Measurements from ENCODE around the gene NBPF26. TPM values are rescaled to one million over a fixed set of nuclear protein-coding genes. Genes with fewer than 3 reads are reported as not detected.
"Not testable (repeated sequence)": the region's sequence is repeated elsewhere in the genome, so short reads cannot be mapped to it uniquely, and the experiment has no call there.

NBPF26 gene
- 10 to 100 TPM; 11.4 to 16.7 TPM for total RNA-seq

DNA sequence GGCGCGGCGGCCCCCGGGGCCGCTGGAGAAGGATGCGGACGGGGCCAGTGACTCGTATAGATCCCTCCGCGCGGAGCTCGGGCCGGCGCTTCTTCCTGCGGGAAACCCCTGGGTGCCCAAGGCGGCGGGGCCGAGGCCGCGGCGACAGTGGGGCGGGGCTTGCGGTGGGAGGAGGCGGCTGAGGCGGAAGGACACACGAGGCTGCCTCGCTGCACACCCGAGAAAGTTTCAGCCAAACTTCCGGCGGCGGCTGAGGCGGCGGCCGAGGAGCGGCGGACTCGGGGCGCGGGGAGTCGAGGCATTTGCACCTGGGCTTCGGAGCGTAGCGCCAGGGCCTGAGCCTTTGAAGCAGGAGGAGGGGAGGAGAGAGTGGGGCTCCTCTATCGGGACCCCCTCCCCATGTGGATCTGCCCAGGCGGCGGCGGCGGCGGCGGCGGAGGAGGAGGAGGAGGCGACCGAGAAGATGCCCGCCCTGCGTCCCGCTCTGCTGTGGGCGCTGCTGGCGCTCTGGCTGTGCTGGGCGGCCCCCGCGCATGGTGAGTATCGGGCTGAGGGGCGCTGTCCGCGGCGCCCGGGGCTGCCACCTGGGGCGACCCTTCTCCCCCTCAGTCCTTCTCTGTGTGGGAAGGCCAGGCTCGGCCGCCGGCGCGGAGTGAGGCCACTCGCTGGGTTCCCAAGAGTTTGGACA, at the start of gene NBPF26:
NBPF26 (plus strand) TSS at position 231 of the 688 bp plus-strand sequence.
- peak within 1 kb of the TSS; percentile 69 for H3K4me3 ChIP-seq
- H3K27ac ChIP-seq = peak within 1 kb of the TSS; percentile 53
- H3K4me1 ChIP-seq; H3K9me3 ChIP-seq; intact Hi-C loops (cut with DNase I); H3K36me3 ChIP-seq; H3K27me3 ChIP-seq: not testable (repeated sequence)
- peak; percentile 85 for DNase-seq
- peak within 1 kb of the TSS in 1 of 2 donors; percentile 56 for H3K9ac ChIP-seq (ENCODE audit: low read depth in 2 of 2, low read length in 2 of 2)

DNA sequence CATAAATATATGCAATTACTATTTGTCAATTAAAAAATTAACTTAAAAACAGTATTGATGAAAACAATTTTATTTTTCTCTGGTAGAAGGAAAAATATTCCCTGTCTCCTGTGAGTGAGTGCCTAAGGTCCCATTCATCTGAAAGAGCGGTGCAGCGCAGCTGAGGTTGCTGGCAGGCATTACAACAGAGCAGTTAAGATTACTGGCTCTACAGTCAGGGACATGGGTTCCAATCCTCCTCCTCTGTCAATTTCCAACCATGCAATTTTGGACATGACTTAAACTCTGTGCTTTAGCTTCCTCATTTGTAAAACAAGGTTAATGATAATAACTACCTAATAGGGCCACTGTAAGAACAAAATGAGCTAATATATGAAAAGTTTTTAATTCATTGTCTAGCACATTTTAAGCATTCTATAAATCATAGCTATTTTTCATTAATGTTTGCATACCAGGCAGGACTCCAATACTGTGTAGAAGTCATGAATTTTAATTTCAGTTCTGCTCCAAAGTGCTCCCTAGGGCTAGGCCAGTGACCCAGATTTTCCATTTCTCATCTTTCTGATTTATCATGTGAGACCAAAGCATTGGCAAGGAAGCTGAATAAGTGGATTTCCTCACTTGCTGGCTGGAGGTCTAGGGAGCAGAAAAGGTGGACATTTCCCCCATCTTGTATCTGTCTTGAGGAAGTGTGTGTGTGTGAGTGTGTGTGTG, 43.5 kb upstream of the NBPF26 start:
- H3K9ac ChIP-seq (ENCODE audit: low read depth in 2 of 2, low read length in 2 of 2); H3K9me3 ChIP-seq; H3K27ac ChIP-seq; H3K27me3 ChIP-seq; H3K4me1 ChIP-seq; H3K36me3 ChIP-seq; DNase-seq; intact Hi-C loops (cut with DNase I); H3K4me3 ChIP-seq: not testable (repeated sequence)

DNA sequence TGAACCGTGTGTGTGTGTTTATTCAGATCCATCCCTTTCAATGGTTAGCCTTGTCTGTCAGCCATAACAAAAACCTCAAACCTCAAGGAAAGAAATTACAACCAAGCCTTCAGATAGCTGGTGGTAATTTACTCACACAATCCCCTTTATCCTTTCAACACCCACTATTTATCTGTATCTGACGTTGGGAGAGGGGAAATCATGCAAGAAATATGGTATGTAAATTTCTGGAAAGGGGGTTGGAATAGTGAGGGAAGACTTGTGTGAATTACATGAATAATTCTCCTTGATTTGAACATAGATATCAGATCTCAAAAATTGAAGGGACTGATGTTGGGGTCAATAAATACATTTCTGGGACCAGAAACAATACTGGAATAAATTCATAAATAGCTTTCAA, 42.8 kb upstream of the NBPF26 start:
- H3K9ac ChIP-seq (ENCODE audit: low read depth in 2 of 2, low read length in 2 of 2); intact Hi-C loops (cut with DNase I); DNase-seq; H3K4me3 ChIP-seq; H3K4me1 ChIP-seq; H3K27me3 ChIP-seq; H3K9me3 ChIP-seq; H3K27ac ChIP-seq; H3K36me3 ChIP-seq: not testable (repeated sequence)

DNA sequence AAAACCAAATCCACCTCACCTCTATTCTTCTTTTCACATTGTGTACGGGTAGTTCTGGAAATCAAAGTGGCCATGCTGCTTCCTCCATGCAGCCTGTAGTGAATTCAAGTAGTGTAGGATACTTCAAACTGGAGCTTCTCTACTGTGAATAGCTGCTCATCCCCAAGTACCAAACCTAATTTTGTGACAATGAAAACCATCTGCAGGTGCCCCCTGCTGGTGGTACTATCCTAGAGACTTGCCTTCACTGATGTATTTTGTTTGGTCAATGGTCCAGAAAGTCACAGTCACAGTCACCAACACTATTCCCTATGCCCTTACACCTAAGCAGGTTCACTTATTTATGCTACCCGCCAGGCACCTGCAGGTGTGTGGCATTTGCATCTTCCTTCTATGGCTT, 39.3 kb upstream of the NBPF26 start:
- intact Hi-C loops (cut with DNase I); H3K4me1 ChIP-seq; DNase-seq; H3K27ac ChIP-seq; H3K27me3 ChIP-seq; H3K9ac ChIP-seq (ENCODE audit: low read depth in 2 of 2, low read length in 2 of 2); H3K4me3 ChIP-seq; H3K9me3 ChIP-seq; H3K36me3 ChIP-seq: not testable (repeated sequence)

DNA sequence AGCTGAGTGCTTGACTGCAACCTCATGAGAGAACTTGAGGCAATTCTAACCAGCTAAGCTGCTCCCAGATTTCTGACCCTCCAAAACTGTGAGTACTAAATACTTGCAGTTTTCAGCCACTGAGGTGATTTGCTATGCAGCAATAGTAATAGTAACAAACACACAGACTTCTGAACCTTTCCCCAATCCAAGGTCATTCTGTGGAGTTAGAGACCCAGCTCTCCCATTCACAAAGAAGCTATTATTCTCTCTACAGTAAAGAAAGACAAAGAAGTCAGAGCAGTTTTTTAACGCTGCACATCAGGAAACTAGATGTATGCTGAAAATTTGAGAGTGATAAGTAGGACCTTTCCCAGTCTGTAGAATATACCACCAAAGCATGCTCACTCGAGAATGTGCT, 38.1 kb upstream of the NBPF26 start:
- H3K4me3 ChIP-seq; H3K27ac ChIP-seq; DNase-seq; H3K4me1 ChIP-seq; H3K27me3 ChIP-seq; intact Hi-C loops (cut with DNase I); H3K9ac ChIP-seq (ENCODE audit: low read depth in 2 of 2, low read length in 2 of 2); H3K9me3 ChIP-seq; H3K36me3 ChIP-seq: not testable (repeated sequence)

DNA sequence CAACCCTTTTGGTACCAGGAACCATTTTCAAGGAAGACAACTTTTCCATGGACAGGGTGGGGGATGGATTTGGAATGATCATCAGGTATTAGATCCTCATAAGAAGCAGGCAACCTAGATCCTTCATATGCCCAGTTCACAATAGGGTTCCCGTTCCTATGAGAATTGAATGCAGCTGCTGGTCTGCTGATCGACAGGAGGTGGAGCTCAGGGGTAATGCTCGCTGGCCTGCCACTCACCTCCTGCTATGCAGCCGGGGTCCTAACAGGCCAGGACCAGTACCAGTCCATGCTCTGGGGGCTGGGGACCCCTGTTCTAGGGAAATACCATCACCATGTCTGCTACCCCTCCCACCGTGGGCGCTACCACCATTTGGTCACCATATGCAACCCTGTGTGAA, 36.5 kb upstream of the NBPF26 start:
- H3K36me3 ChIP-seq; H3K9me3 ChIP-seq; H3K27ac ChIP-seq; H3K4me1 ChIP-seq; intact Hi-C loops (cut with DNase I); H3K4me3 ChIP-seq; DNase-seq; H3K9ac ChIP-seq (ENCODE audit: low read depth in 2 of 2, low read length in 2 of 2); H3K27me3 ChIP-seq: not testable (repeated sequence)

DNA sequence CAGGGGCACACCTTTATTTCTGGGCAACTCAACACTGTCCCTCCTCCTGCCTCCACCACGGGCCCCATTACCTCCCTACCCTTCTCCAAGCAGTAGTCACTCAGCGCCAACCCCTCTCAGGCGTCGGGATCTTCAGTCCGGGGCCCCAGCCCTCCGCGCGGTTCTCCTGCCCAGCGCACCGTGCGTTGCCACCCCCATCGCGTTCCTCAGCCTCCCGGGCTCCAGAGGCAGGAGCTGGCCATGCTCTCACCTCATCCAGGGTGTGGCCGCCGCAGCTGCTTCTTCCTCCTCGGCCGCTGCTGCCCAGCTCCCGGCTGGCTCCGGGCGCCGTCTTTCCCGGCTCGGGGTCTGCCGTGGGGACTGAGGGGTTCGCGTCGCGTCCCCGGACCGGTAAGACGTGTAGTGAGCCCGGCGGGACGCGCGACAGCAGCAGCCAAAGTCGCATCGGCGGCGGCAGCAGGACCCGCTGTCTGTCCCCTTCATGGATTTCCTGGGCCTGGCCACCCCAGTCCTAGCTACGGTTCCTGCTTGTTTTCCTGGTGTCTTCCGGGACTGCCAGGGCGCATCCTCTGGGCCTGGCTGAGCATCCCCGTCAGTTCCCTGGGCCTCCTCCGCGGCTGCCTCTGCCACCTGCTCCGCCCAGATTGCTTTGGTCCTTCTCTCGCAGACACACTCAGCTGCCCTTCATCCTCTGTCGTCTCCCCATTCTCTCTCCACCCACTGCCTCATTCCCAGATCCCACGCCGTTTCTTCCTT, 22.8 kb upstream of the NBPF26 start:
- peak overlapping the region; percentile 11 for H3K4me3 ChIP-seq
- H3K9me3 ChIP-seq; H3K4me1 ChIP-seq; H3K27me3 ChIP-seq; H3K27ac ChIP-seq; DNase-seq; intact Hi-C loops (cut with DNase I); H3K9ac ChIP-seq (ENCODE audit: low read depth in 2 of 2, low read length in 2 of 2); H3K36me3 ChIP-seq: not testable (repeated sequence)

DNA sequence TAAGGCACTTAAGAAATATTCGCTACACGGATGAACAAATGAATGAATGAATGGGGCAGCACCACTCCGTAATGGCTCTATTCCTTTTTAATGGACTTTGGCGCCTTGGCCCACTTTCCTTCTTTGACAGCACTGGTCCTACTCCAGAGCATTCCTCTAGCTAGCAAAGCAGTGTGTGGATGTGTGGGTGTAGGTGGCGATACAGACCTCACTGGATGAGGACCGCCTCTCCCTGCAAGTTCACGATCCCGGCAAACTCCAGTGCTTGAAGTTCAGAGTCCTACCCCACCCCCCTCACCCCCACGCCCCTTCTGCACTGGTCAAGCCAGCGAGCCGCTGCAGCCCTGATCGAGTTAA, 409 bp upstream of the NBPF26 start:
- H3K27me3 ChIP-seq; H3K9me3 ChIP-seq; H3K36me3 ChIP-seq; H3K9ac ChIP-seq (ENCODE audit: low read depth in 2 of 2, low read length in 2 of 2); H3K27ac ChIP-seq; H3K4me3 ChIP-seq; intact Hi-C loops (cut with DNase I); H3K4me1 ChIP-seq; DNase-seq: not testable (repeated sequence)

DNA sequence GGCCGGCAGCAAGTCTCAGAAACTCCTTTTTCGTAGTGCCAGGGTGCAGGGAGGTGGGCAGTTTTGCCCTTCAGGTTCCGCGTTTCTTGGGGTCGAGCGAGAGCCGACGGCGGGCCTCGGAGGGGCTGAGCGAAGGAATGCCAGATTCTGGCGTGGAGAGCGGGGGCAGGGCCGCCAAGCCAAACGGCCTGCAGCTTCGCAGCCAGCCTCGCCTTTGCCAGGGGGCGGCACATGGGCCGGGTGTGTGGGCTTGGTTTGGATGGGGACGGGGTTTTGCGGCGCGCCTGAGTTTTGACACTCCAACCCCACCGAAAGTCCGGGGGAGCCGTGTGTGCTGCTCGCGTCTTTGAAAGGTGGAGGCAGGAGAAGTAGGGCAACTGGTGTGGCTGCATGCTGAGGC, 762 bp downstream of the NBPF26 start:
- H3K9ac ChIP-seq (ENCODE audit: low read depth in 2 of 2, low read length in 2 of 2); intact Hi-C loops (cut with DNase I); H3K4me1 ChIP-seq; H3K27me3 ChIP-seq; H3K9me3 ChIP-seq; H3K36me3 ChIP-seq: not testable (repeated sequence)
- Histone ChIP-seq H3K4me3 (peak overlapping the region; percentile 69), H3K27ac (peak overlapping the region; percentile 53)
- DNase-seq = peak; percentile 20

DNA sequence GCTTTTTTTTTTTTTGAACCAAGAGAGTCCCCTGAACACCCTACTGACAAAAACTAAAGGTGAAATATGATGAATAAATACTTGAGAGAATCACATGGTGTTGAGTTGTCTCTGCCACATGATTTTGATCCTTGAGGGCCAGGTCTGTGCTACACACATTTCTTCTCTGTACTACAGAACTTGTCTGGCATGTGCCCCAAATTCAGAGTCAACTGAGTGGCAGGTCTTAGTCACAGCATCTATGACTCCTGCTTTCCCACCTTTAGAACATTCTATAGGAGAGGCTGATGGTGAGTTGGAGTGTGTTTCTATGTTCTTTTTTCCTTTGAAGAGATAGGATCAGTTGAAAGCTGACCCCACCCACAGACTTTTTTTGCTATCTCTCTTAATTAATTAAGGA, 5.1 kb downstream of the NBPF26 start:
- DNase-seq; H3K4me1 ChIP-seq; H3K36me3 ChIP-seq; intact Hi-C loops (cut with DNase I); H3K27ac ChIP-seq; H3K9me3 ChIP-seq; H3K9ac ChIP-seq (ENCODE audit: low read depth in 2 of 2, low read length in 2 of 2); H3K4me3 ChIP-seq; H3K27me3 ChIP-seq: not testable (repeated sequence)

DNA sequence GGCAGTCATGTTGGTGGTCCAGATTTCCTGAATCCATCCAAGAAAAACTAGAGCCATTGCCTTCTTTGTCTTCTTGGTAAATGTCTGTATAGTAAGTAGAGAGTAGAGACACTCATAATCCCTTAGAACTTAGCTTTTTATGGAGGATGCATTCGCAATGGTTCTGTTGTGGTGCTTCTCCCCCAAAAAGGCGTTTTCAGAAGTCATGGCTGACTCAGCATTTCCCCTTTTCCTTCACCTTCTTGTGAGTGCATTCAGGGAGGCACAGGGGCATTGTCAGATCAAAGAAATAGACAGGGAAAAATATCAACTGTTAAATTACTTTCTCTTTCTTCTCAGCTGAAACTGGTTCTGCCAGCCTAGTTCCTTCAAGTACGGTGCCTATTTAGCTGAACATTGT, 45.3 kb downstream of the NBPF26 start:
- H3K9ac ChIP-seq (ENCODE audit: low read depth in 2 of 2, low read length in 2 of 2); H3K4me3 ChIP-seq; H3K36me3 ChIP-seq; H3K27me3 ChIP-seq; intact Hi-C loops (cut with DNase I); H3K4me1 ChIP-seq; H3K9me3 ChIP-seq; H3K27ac ChIP-seq: not testable (repeated sequence)
- DNase-seq = peak; percentile 23

DNA sequence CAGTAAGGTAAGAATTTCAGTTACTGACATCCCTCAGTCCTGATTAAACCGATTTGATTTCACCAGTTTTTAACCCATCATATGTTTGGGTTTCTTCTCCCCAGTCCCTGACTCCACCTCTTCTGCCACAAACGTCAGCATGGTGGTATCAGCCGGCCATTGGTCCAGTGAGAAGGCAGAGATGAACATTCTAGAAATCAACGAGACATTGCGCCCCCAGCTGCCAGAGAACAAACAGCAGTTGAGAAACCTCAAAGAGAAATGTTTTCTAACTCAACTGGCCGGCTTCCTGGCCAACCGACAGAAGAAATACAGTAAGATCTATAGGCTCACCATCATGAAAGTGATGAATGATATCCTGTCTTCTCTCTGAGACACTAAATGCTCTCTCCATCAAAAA, 81.7 kb downstream of the NBPF26 start:
- intact Hi-C loops (cut with DNase I); H3K4me1 ChIP-seq; H3K27ac ChIP-seq; H3K9ac ChIP-seq (ENCODE audit: low read depth in 2 of 2, low read length in 2 of 2); H3K4me3 ChIP-seq; H3K27me3 ChIP-seq; H3K36me3 ChIP-seq; H3K9me3 ChIP-seq; DNase-seq: not testable (repeated sequence)

DNA sequence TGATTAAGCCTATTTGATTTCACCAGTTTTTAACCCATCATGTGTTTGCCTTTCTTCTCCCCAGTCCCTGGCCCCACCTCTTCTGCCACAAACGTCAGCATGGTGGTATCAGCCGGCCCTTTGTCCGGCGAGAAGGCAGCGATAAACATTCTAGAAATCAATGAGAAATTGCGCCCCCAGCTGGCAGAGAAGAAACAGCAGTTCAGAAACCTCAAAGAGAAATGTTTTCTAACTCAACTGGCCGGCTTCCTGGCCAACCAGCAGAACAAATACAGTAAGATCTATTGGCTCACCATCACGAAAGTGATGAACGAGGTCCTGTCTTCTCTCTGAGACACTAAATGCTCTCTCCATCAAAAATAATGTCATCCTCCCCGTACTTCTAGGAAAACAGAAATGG, 88.1 kb downstream of the NBPF26 start:
- H3K9me3 ChIP-seq; intact Hi-C loops (cut with DNase I); H3K27me3 ChIP-seq; H3K4me1 ChIP-seq; H3K9ac ChIP-seq (ENCODE audit: low read depth in 2 of 2, low read length in 2 of 2); H3K36me3 ChIP-seq; H3K4me3 ChIP-seq; H3K27ac ChIP-seq: not testable (repeated sequence)
- peak; percentile 30 for DNase-seq

Measured in colonic mucosa (tissue), 4 donors.